ENCODE measurements around the gene SELENOI.

GRCh38 chr2:26298286-26298637 is 47.7 kb upstream of the SELENOI start:
- TF ChIP-seq, protein P1, sequence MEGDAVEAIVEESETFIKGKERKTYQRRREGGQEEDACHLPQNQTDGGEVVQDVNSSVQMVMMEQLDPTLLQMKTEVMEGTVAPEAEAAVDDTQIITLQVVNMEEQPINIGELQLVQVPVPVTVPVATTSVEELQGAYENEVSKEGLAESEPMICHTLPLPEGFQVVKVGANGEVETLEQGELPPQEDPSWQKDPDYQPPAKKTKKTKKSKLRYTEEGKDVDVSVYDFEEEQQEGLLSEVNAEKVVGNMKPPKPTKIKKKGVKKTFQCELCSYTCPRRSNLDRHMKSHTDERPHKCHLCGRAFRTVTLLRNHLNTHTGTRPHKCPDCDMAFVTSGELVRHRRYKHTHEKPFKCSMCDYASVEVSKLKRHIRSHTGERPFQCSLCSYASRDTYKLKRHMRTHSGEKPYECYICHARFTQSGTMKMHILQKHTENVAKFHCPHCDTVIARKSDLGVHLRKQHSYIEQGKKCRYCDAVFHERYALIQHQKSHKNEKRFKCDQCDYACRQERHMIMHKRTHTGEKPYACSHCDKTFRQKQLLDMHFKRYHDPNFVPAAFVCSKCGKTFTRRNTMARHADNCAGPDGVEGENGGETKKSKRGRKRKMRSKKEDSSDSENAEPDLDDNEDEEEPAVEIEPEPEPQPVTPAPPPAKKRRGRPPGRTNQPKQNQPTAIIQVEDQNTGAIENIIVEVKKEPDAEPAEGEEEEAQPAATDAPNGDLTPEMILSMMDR (IDR thresholded peaks at IDR 0.05; ENCODE audit: insufficient read depth, low read length, poor library complexity, severe bottlenecking) = no peak
- TF ChIP-seq EZH2phosphoT487 (conservative IDR thresholded peaks at IDR 0.05; ENCODE audit: low read length) = no peak
